Neutrophil (primary cell): Measurements from ENCODE around the gene BCLAF1.

Experiments used
- H3K27ac ChIP-seq: fragments of 200-600 bp; sonication (generic); 2 replicates; pipeline ENCODE4 v1.5.1; 2016; ENCODE audit warnings: mild to moderate bottlenecking, moderate library complexity
- H3K27me3 ChIP-seq: fragments of 200-600 bp; sonication (generic); 2 replicates; pipeline ENCODE4 v1.6.0; 2016; ENCODE audit warnings: mild to moderate bottlenecking
- H3K36me3 ChIP-seq: fragments of 200-600 bp; sonication (generic); 2 replicates; pipeline ENCODE4 v1.5.1; 2017
- H3K4me1 ChIP-seq, 2 experiments: fragments of 200-600 bp in 1 of 2; sonication (generic) in 1 of 2; 1 replicate in 1 of 2; 2 replicates in 1 of 2; pipeline versions ENCODE4 v1.5.1 to v1.6.1; 2013 to 2016; ENCODE audit warnings: low read depth in 1 of 2, low read length in 1 of 2, mild to moderate bottlenecking in 1 of 2, moderate library complexity in 1 of 2; ENCODE audit not compliant: control insufficient read depth in 1 of 2, insufficient read depth in 1 of 2
- H3K4me3 ChIP-seq, 2 experiments: fragments of 200-600 bp in 1 of 2; sonication (generic) in 1 of 2; 1 replicate in 1 of 2; 2 replicates in 1 of 2; pipeline ENCODE4 v1.5.1; 2013 to 2016; ENCODE audit warnings: low read depth in 1 of 2, low read length in 1 of 2, mild to moderate bottlenecking in 1 of 2, moderate library complexity in 1 of 2
- H3K9me3 ChIP-seq: fragments of 200-600 bp; sonication (generic); 2 replicates; pipeline ENCODE4 v1.5.1; 2016
- TF ChIP-seq, protein P1 (sequence below): fragments of 200-600 bp; sonication (generic); IDR thresholded peaks from 2 replicates; pipeline ENCODE4 v1.5.1; 2016; ENCODE audit warnings: antibody characterized with exemption

BCLAF1 gene, protein sequence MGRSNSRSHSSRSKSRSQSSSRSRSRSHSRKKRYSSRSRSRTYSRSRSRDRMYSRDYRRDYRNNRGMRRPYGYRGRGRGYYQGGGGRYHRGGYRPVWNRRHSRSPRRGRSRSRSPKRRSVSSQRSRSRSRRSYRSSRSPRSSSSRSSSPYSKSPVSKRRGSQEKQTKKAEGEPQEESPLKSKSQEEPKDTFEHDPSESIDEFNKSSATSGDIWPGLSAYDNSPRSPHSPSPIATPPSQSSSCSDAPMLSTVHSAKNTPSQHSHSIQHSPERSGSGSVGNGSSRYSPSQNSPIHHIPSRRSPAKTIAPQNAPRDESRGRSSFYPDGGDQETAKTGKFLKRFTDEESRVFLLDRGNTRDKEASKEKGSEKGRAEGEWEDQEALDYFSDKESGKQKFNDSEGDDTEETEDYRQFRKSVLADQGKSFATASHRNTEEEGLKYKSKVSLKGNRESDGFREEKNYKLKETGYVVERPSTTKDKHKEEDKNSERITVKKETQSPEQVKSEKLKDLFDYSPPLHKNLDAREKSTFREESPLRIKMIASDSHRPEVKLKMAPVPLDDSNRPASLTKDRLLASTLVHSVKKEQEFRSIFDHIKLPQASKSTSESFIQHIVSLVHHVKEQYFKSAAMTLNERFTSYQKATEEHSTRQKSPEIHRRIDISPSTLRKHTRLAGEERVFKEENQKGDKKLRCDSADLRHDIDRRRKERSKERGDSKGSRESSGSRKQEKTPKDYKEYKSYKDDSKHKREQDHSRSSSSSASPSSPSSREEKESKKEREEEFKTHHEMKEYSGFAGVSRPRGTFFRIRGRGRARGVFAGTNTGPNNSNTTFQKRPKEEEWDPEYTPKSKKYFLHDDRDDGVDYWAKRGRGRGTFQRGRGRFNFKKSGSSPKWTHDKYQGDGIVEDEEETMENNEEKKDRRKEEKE

DNA sequence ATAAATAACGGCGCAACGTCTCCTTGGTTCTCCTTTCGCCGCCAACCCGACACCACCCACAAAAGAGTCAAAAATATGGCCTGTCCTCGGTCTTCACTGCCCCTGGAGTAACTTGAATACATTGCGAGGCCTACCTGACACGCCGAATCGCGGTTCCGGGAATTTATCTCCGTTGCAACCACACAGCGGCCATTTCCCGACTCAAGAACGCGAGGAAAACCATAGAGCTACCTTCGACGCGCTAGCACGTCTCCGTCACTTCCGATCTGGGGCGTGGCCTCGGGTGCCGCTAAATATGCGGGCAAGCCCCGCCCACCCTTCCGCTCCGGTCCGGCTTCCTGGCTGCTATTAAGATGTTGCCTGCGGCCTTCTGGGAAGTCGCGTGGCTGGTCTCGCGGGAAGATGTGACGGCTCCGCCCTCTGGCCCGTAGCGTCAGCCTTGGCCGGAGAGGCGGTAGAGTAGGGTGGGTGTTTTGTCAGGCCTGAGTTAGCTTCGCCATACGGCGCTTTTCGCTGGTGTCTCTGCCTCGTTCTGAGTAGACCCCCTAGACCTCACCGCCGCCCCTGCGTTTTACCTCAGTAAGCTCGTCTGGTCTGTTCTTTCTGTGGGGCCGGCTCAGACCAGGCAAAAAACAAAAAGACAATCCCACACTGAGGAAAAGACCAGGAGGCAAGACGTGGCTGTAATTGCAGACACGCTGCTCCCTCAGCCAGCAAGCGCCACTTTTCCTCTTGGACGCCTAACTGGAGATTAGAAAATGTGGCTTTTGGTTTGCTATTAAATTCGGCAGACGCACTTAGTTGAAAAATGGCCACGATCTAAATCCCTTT lies at the start of gene BCLAF1:
TSS of gene BCLAF1 (minus strand) at position 268 of the 831 bp plus-strand sequence. CDS start 9,980 bp downstream, outside the sequence.
- TF ChIP-seq, protein P1, sequence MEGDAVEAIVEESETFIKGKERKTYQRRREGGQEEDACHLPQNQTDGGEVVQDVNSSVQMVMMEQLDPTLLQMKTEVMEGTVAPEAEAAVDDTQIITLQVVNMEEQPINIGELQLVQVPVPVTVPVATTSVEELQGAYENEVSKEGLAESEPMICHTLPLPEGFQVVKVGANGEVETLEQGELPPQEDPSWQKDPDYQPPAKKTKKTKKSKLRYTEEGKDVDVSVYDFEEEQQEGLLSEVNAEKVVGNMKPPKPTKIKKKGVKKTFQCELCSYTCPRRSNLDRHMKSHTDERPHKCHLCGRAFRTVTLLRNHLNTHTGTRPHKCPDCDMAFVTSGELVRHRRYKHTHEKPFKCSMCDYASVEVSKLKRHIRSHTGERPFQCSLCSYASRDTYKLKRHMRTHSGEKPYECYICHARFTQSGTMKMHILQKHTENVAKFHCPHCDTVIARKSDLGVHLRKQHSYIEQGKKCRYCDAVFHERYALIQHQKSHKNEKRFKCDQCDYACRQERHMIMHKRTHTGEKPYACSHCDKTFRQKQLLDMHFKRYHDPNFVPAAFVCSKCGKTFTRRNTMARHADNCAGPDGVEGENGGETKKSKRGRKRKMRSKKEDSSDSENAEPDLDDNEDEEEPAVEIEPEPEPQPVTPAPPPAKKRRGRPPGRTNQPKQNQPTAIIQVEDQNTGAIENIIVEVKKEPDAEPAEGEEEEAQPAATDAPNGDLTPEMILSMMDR: peak; percentile 54
- peak within 1 kb of the TSS; percentile 100 for H3K4me3 ChIP-seq
- no peaks in the 10 kb centered on the region for H3K27me3 ChIP-seq
- H3K4me1 ChIP-seq: peaks cover 41 to 47% of the 10 kb centered on the region in 2 experiments
- no peaks in the 10 kb centered on the region for H3K36me3 ChIP-seq
- H3K9me3 ChIP-seq: no peaks in the 10 kb centered on the region
- H3K27ac ChIP-seq: peak within 1 kb of the TSS; percentile 99

DNA sequence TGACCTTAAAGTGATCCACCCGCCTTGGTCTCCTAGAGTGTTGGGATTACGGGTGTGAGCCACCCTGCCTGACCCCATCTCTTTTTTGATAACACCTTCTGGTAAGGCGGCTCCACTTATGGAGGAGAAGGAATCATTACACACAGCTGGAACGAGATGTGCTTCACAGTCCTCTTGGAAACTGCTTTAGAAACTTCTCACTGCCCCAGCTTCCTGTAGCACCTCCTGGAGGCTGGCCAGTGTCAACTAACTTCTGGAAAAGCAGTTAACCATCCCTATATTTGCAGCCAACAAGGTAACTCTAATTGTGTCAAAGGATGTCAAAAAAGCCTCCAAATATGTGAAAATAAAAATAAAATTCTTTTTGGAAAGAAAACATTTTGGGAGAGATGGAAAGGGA lies 48.8 kb upstream of the BCLAF1 start:
- Histone ChIP-seq H3K36me3 (no peaks in the 10 kb centered on the region), H3K27me3 (no peaks in the 10 kb centered on the region), H3K9me3 (no peaks in the 10 kb centered on the region), H3K4me3 (no peak overlapping the region), H3K27ac (no peak overlapping the region), H3K4me1 (no peaks in the 10 kb centered on the region)
- TF ChIP-seq, protein P1: no peak

DNA sequence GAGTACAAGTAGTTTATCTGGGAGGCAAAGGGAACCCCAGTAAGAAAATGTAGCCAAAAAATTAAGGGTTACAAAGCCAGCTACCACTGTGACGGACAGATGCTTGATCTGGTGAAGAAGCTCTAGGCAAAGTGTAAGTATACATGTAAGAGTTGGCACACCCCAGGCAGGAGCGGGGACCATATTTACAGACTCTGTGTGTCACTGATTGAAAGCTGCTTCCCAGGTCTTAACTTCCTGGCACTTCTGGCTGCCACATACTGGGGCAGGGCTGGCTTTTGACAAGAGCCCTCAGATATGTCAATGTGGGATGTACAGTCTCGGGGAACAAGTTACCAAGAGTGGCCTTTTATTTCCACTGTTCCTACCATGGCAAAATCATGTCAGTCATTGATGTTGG lies 48.0 kb upstream of the BCLAF1 start:
- Histone ChIP-seq H3K36me3 (no peaks in the 10 kb centered on the region), H3K27me3 (no peaks in the 10 kb centered on the region), H3K9me3 (no peaks in the 10 kb centered on the region), H3K27ac (no peak overlapping the region), H3K4me1 (no peaks in the 10 kb centered on the region), H3K4me3 (no peak overlapping the region)
- TF ChIP-seq, protein P1: no peak

DNA sequence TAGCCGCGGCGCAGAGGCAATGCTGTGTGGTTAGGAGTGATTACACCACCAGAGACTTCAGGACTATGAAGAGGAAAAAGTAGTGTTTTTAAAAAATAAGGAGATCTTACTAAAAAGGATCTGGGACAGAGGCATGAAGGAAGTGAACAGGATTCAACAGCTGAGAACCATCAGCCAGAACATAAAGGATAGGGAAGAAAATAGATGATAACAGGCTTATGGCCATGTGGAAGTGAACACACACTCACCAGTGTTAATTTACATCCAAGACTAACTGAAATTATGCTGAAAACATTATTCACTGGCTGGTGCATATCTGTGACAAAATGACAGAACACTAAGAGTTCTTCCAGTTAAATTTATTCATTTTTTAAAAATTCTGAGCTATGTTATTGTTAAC lies 47.5 kb upstream of the BCLAF1 start:
- Histone ChIP-seq H3K9me3 (no peaks in the 10 kb centered on the region), H3K36me3 (no peaks in the 10 kb centered on the region), H3K27me3 (no peaks in the 10 kb centered on the region), H3K4me3 (no peak overlapping the region), H3K27ac (no peak overlapping the region), H3K4me1 (no peaks in the 10 kb centered on the region)
- TF ChIP-seq, protein P1: no peak

- TF ChIP-seq, protein P1: no peak
- no peaks in the 10 kb centered on the region for H3K4me1 ChIP-seq
- H3K27ac ChIP-seq: no peak overlapping the region
- H3K4me3 ChIP-seq: no peak overlapping the region
- H3K9me3 ChIP-seq: no peaks in the 10 kb centered on the region
- no peaks in the 10 kb centered on the region for H3K27me3 ChIP-seq
- no peaks in the 10 kb centered on the region for H3K36me3 ChIP-seq
Measured at GRCh38 chr6:136335736-136336363, 46.2 kb upstream of the BCLAF1 start.
